ENCODE data around the gene C1QL4. TPM values are rescaled to one million over a fixed set of nuclear protein-coding genes. Genes with fewer than 3 reads are reported as not detected.

C1QL4 gene
- polyA plus RNA-seq, 1 donor (not counting 4 experiments of a cell fraction or from before 2014, with no cell fraction given), result 0.07 TPM

DNA sequence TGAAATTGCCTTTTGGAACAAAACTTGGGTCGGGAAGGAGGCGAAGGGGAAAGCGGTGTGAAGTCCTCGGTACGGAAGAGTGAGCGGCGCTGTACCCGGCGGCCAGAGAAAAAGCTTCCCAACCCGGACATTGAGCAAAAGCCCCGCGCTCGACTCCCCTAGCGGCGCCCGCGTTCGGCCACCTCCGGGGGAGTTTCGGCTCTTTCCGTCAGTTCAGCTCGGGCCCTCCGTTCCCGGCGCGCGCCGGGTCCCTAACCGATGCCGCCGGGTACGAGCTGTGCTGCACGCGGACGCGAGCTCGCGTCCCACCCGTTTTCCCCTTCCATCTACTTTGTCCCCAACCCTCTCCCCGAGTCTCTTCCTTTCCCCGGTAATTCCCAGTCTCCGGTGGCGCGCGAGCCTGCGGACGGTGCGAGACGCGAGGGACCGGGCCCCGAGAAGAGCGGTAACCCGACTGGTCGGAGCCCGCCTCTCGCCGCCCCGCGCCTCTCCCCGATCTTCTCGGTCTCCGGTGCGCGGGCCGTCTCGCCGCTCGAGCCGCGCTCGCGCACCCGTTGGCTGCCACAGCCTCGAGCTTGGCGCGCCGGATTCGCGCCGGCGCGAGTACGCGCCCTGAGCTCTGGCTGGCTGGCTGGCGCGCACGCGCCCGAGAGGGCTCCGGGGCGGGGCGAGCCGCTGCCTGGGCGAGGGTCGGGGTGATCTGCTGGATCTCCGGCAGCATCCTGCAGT is 29.8 kb upstream of the C1QL4 start:
- DNase-seq (ENCODE audit: low read depth, low spot score) (peak; percentile 56), FAIRE-seq (no peak)
- H3K9me3 ChIP-seq (ENCODE audit: control insufficient read depth, low read depth, low read length), result no peaks in the 10 kb centered on the region
- peak overlapping the region; percentile 96 for H3K9ac ChIP-seq (ENCODE audit: control insufficient read depth, extremely low read depth, insufficient read depth, low read length)
- no peaks in the 10 kb centered on the region for H3K9me1 ChIP-seq (ENCODE audit: control insufficient read depth, extremely low read depth, insufficient read depth, low read length)
- peak overlapping the region; percentile 78 to 97 (median 91) for H3K4me3 ChIP-seq (ENCODE audit: control insufficient read depth in 2 of 3, extremely low read depth in 1 of 3, insufficient read depth in 2 of 3, low read depth in 1 of 3, low read length in 3 of 3)
- peaks cover 33% of the 10 kb centered on the region for H3K4me1 ChIP-seq (ENCODE audit: control insufficient read depth, extremely low read depth, insufficient read depth, low read length)
- peaks cover 48% of the 10 kb centered on the region for H3K79me2 ChIP-seq (ENCODE audit: control insufficient read depth, insufficient read depth, low read length)
- peak overlapping the region; percentile 90 for H3K4me2 ChIP-seq (ENCODE audit: control insufficient read depth, extremely low read depth, insufficient read depth, low read depth, low read length)
- TF ChIP-seq, protein P1, sequence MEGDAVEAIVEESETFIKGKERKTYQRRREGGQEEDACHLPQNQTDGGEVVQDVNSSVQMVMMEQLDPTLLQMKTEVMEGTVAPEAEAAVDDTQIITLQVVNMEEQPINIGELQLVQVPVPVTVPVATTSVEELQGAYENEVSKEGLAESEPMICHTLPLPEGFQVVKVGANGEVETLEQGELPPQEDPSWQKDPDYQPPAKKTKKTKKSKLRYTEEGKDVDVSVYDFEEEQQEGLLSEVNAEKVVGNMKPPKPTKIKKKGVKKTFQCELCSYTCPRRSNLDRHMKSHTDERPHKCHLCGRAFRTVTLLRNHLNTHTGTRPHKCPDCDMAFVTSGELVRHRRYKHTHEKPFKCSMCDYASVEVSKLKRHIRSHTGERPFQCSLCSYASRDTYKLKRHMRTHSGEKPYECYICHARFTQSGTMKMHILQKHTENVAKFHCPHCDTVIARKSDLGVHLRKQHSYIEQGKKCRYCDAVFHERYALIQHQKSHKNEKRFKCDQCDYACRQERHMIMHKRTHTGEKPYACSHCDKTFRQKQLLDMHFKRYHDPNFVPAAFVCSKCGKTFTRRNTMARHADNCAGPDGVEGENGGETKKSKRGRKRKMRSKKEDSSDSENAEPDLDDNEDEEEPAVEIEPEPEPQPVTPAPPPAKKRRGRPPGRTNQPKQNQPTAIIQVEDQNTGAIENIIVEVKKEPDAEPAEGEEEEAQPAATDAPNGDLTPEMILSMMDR (optimal IDR thresholded peaks at IDR 0.05 in 1 of 3, IDR thresholded peaks at IDR 0.05 in 1 of 3, conservative IDR thresholded peaks at IDR 0.05 in 1 of 3; ENCODE audit: extremely low read depth in 1 of 3, insufficient read depth in 2 of 3, low read length in 3 of 3), result peak in 2 of 3 experiments; percentile 0 to 14
- TF ChIP-seq EZH2 (IDR thresholded peaks at IDR 0.05; ENCODE audit: low read length), result no peak
- H4K20me1 ChIP-seq (ENCODE audit: control insufficient read depth, extremely low read depth, insufficient read depth, low read length), result no peaks in the 10 kb centered on the region
- peak overlapping the region; percentile 91 for H3K27ac ChIP-seq (ENCODE audit: control insufficient read depth, insufficient read depth, low read length)
- peaks cover 0 to 2% of the 10 kb centered on the region in 2 experiments for H3K36me3 ChIP-seq (ENCODE audit: control insufficient read depth in 2 of 2, extremely low read depth in 1 of 2, insufficient read depth in 2 of 2, low read length in 2 of 2)
- H3K27me3 ChIP-seq (ENCODE audit: control insufficient read depth, extremely low read depth, insufficient read depth, low read length), result no peaks in the 10 kb centered on the region
- dilution Hi-C loops (cut with MboI; ENCODE audit: extremely low pct_ligation_motif_present, low sequenced_read_pairs), result no loop called here
- H2AFZ ChIP-seq (ENCODE audit: control insufficient read depth, low read length), result peak overlapping the region; percentile 93

DNA sequence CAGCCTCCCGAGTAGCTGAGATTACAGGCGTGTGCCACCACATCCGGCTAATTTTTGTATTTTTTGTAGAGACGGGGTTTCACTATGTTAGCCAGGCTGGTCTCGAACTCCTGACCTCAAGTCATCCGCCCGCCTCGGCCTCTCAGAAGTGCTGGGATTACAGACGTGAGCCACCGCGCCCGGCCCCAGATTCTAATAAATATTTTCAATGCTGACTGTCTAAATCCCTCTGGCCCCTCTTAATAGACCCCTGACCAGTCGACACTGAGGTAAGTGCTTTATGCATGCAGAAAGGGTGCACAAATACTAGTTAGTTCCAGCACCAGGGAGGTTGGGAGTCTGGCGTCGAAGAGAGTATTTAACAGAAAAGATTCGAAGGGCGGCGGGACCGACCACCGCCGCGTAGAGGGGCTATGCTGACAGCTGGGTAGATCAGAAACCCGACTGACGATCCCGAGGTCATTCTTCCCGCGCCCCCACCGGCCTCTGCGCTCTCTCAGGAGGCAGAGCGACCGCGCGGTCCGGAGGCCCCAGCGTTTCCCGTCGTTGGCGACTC is 29.2 kb upstream of the C1QL4 start:
- FAIRE-seq, result no peak
- Histone ChIP-seq H3K4me1 (ENCODE audit: control insufficient read depth, extremely low read depth, insufficient read depth, low read length) (peaks cover 33% of the 10 kb centered on the region), H3K27me3 (ENCODE audit: control insufficient read depth, extremely low read depth, insufficient read depth, low read length) (no peaks in the 10 kb centered on the region), H3K4me3 (ENCODE audit: control insufficient read depth in 2 of 3, extremely low read depth in 1 of 3, insufficient read depth in 2 of 3, low read depth in 1 of 3, low read length in 3 of 3) (peak overlapping the region; percentile 78 to 97 (median 91)), H4K20me1 (ENCODE audit: control insufficient read depth, extremely low read depth, insufficient read depth, low read length) (no peaks in the 10 kb centered on the region), H2AFZ (ENCODE audit: control insufficient read depth, low read length) (peak overlapping the region; percentile 93), H3K4me2 (ENCODE audit: control insufficient read depth, extremely low read depth, insufficient read depth, low read depth, low read length) (peak overlapping the region; percentile 90), H3K9me3 (ENCODE audit: control insufficient read depth, low read depth, low read length) (no peaks in the 10 kb centered on the region), H3K9ac (ENCODE audit: control insufficient read depth, extremely low read depth, insufficient read depth, low read length) (peak overlapping the region; percentile 96), H3K27ac (ENCODE audit: control insufficient read depth, insufficient read depth, low read length) (peak overlapping the region; percentile 91), H3K79me2 (ENCODE audit: control insufficient read depth, insufficient read depth, low read length) (peaks cover 41% of the 10 kb centered on the region), H3K9me1 (ENCODE audit: control insufficient read depth, extremely low read depth, insufficient read depth, low read length) (no peaks in the 10 kb centered on the region), H3K36me3 (ENCODE audit: control insufficient read depth in 2 of 2, extremely low read depth in 1 of 2, insufficient read depth in 2 of 2, low read length in 2 of 2) (peaks cover 0 to 2% of the 10 kb centered on the region in 2 experiments)
- dilution Hi-C loops (cut with MboI; ENCODE audit: extremely low pct_ligation_motif_present, low sequenced_read_pairs), result no loop called here
- TF ChIP-seq, protein P1 (optimal IDR thresholded peaks at IDR 0.05 in 1 of 3, IDR thresholded peaks at IDR 0.05 in 1 of 3, conservative IDR thresholded peaks at IDR 0.05 in 1 of 3; ENCODE audit: extremely low read depth in 1 of 3, insufficient read depth in 2 of 3, low read length in 3 of 3), result no peak
- TF ChIP-seq EZH2 (IDR thresholded peaks at IDR 0.05; ENCODE audit: low read length), result no peak
- no peak for DNase-seq (ENCODE audit: low read depth, low spot score)

Measured in keratinocyte (primary cell).